ENCODE results near the gene PDS5B.

PDS5B gene

DNA sequence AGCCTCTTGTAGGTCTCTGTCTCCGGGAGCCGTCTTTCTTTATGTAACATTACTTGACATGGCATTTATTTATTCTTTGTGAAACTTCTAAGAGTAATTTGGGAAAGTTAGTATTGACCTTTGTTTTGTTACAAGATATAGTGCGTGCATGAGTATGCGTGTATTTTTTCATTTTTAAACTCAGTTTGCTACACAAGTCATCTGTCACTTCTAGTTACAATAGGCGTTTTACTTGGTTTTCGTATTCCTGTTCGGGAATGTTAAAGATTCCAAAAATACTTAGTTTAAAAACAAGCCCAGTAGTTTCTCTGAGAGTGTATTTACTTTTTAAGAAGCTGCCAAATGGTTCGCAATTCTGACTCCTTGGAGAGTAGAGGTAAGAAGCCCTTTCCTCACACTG lies 3.2 kb downstream of the PDS5B start:
- no peak for DNase-seq

DNA sequence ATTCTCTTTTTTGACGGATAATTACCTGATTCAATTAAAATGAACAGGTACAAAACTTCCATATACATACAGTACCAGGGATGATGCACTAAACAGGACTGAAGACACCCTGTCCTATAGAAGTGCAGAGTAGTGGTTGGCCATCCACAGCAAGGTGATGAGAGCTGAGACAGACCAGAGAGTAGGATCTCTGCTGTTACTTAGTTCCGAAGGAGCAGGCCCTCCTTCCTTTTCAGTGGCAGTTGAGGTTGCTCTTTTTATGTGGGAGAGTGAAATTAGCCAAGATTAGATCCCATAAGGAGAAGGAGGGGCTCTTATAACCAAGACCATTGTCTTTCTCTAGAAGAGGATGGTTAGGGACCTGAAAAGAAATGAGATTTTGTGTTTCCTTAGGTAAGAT lies 4.0 kb downstream of the PDS5B start:
- DNase-seq, result no peak

DNA sequence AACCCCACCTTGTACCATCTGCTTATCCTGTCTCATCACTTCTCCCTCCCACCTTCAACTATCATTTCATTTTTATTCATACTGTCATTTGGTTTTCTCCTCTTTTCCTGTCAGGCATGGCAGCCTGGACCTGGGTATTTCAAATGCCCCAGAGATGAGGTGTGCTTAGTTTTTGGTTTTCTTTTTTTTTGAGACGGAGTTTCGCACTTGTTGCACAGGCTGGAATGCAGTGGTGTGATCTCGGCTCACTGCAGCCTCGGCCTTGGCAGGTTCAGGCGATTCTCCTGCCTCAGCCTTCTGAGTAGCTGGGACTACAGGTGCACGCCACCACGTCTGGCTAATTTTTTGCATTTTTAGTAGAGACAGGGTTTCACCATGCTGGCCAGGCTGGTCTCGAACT lies 5.8 kb downstream of the PDS5B start:
- DNase-seq, result no peak

DNA sequence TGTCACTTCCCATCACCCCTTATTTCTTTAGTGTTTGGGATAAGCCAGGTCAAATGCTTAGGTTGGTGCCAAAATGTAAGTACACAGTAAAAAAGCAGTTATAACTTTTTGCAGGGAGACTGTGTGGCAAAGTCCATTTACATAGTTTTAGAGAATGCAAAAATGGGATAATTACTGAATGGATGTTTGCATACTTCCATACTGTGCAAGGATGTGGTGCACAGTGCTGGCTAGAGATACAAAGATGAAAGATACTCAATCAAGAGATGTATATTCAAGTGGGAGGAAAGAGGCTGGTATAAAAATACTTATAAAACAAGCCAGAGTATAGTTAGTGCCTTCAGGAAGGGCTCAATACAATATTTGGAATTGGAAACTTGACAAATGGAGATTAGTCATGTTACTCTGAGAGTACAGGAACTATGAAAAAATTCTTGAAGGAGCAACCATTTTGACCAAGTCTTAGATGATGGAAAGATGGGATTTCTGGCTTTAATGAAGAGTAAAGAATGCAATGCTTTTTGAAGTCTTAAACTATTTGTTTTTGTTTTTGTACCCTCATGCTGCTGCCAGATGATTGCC lies 8.0 kb downstream of the PDS5B start:
- no peak for DNase-seq

DNA sequence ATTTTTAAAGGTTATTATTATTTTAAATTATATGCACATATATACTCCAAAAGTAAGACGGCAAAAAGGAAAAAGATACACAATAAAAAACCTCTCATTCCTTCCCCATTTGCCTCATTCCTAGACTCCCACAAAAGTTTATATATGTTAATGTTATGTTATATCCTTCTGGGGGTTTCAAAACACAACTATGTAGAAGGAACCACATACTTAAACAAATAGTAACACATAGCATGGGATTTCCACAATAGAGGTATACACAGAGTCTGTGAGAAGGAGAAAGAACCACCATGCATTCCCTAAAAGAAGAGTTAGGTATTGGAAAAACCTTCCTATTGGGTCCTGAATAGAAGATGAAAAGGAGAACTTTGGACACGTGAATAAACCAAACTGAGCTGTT lies 9.1 kb downstream of the PDS5B start:
- no peak for DNase-seq

DNA sequence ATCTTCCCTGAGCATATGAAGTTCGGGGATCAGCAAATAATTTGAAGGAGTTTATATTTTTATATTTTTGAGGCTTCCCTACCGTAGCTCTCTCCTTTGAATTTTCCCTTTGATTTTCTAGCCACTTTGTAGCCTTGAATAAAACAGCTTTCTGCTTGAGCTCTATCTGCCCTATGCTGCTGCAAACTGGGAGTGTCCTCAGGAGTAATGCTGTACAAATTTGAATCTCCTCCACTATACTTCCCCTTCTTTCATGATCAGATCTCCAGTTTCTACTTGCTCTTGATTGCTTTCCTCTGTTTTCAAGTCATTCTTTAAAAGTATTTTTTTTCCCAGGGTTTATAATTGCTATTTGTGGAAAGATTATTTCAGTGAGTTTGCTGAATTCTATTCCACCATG lies 14.6 kb downstream of the PDS5B start:
- DNase-seq, result no peak

DNA sequence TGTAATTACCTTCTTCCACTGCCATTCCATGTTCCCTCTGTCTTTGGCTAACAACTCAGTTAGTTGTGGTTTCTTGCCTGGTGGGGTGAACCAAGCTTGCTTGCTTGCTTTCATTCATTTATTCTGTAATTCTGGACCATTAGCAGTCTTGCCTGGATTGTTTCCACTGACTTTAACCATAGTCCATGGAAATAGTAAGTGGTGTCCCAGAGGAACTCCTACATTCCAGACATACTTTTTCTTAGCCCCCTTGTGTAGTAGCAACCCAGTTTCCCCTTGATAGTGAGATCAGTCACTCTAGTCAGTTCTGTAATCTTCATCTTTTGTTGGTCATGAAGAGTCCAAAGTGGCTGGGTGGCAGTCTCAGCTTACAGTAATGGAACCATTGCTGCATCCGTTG lies 23.2 kb downstream of the PDS5B start:
- no peak for DNase-seq

DNA sequence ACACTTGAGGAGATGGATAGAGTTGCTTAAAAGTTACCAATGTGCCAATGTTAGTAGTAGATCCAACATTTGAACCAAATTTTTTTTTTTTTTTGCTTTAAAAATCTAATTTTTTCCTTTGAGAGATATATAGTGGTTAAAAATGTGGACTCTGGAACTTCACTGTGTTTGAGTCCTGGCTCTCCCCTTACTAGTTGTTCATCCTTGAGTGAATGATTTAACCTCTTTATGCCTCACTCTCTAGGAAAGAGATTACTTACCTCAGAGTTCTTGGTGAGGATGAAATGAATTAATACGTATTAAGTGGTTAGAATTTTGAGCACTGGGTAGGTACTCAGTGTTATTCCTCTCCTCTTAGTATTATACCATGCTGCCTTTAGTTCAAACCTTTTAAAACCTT lies 24.3 kb downstream of the PDS5B start:
- DNase-seq, result no peak

DNA sequence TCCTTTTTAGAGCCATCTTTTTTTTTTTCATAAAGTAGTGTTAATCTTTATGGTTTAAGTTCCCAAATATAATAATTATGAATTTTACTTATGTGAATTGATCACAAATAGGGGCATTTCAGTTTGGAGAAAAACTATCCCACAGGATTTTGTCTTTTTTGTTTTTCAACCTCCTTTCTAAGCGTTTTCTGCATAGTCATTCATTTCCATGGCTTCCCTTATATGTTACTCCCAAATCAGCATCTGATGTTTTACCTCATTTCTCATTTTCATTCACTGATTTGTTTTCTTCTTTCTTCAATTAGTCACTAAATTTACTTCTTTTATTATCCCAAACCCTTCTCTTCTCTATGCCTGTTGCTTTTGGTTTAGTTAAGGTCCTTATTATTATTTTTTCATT lies 24.7 kb downstream of the PDS5B start:
- DNase-seq, result no peak

DNA sequence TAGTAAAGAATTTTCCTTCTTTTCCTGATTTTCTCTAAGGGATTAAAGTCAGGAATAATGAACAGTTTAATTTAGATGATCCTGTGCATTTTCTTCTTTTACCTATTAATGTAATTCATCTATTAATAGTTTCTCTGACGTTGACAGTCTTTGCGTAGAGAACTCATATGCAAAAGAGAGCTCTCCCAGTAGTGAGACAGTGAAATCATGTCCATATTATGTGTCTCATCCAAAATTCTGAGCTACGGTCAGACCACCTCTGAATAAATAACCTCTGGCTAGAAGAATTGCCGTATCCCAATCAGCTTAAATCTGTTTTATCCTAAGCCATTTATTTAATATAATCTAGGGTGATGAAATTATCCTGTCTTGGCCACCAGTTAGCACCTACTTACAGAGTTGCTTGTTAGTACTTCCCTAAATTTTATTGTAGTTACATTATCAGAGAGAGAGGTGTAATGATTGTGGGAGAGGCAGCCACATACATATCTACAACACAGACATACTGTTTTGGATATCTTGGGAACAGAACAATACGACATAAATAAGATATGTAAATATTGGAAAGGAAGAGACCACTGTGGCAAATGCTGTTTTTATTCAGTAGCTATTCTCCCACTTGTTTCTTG lies 30.7 kb downstream of the PDS5B start:
- no peak for DNase-seq

DNA sequence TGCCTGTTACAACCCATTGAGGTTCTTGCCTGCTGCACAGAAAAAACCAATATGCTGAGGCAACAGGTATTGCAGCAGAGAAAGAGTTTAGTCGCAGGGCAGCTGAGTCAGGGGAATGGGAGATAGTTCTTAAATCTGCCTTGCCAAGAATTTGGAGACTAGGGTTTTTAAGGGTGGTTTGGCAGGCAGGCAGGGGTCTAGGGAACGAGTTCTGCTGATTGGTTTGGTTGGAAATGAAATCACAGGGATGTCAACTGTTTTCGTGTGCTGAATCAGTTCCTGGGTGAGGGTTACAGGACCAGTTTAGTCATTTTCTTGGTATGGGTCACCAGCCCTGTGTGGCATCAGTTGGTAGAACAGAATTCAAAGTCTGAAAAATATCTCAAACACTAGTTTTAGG lies 36.6 kb downstream of the PDS5B start:
- DNase-seq, result no peak

DNA sequence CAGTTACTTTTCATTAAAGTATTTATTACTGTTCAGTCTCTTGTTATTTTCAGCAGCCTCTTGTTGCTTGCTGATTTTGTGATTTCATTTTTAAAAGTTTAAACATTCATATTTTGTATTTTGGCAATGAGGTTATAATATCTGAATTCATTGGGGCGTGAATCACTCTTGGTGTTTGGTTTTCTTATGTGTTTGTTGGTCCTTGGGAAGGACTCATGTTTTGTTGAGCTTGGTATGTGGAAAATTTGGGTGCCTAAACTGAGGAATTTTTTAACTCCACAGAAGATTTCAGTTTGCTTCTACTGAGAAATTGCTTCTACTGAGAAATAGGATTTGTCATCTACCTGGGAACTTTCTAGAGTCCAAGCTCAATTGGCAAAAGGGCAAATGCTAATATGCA lies 38.2 kb downstream of the PDS5B start:
- DNase-seq, result no peak

DNA sequence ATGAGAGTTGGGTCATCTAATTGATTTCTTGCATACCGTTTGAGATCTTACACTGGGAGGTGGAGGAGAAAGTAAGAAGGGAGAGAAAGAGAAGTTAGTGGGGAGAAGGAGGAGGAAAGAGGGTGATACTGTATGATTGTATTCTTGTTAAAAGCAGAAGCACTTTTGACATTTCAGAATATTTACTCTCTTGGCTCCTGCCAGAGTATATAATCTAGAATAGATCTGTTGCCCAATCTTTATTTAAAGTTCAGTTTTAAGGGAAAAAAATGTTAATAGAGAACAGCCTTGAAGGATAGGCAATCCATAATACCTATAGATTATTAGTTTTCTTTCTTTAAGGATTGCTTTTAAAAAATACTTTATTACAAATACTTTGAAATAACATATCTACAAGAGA lies 41.5 kb downstream of the PDS5B start:
- DNase-seq, result no peak

DNA sequence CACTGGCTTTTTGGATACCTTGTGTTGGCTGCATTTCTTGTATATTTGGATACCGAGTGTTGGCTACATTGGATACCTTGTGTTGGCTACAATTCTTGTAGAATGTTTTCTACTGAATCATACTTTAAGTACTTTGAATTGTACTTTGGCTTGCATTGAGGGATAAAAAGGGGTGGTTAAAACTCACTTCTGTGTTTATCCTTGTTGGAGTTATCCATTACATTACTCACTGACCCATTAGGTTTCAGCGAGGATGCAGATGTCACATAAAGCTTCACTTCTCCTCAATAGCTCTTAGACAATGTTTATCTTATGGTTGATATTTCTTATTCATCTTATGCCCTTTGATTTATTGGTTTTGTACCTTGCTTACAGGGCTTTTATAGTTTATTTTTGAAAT lies 43.1 kb downstream of the PDS5B start:
- no peak for DNase-seq

DNA sequence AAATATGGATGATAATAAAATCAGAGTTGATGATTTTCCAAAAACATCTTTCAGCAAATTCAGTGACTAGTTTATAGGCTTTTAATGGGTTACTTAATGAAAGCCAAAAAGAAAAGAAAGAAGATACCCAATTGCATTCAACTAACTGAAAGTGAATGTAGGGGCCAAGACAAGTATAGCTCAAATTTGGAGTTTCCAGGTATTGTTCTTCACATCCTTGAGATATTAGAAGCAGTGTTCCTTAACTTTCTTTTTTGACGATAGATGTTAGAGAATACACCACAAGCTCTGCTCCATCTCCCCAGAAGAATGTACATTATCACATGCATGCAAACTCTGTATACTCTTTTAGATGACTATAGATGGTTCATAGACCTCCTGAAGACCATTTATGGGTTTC lies 43.6 kb downstream of the PDS5B start:
- DNase-seq, result no peak

DNA sequence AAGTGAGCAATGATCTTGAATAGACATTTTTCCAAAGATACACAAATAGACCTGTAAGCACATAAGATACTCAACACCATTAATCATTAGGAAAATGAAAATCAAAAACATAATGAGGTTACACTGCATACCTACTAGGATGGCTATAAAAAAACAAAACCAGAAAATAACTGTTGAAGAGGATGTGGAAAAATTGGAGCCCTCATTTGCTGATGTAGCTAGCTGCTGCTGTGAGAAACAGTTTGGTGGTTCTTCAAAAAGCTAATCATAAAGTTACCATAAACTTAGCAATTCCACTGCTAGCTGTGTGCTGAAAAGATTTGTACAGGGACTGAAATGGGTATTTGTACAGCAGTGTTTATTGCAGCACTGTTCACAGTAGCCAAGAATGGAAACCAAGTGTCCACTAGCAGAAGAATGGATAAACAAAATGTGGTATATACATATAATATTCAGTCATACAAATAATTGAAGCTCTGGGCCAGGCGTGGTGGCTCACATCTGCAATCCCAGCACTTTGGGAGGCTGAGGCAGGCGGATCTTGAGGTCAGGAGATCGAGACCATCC lies 46.2 kb downstream of the PDS5B start:
- DNase-seq, result no peak

DNA sequence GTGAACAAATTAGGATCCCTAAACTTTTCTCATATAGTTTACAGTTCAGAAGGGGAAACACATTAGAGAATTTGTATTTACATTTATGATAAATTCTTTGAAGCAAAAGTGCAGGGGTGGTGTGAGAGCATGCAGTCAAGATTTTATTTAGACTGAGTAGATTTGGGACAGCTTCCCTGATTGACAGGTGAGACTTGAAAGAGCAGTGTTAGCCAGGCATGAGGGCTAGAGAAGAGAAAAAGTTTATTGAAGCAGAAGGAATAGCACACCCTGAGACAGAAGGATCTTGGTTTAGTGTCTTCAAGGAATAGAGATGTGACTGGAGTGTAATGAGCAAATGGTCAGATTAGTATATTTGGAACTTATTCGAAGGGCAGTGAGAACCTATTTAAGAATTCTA lies 50.5 kb downstream of the PDS5B start:
- DNase-seq, result no peak

DNA sequence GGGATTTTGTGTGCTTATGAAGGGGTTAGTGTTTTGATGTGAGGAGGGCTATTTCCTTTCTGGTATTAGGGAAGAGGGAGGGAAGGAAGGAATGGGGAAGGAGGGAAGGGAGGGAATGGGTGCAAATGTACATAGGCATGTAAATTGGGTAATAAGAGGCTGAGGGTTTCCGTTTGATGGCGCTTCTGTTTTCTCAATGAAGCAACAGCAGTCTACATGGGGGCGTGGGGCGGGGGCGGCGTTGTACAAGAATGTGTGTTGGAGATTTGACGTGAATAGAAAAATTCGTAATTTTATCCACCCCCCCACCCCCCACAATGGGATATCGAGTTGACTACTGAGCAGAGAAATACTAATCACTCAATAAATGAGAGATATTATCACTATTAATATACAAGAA lies 52.5 kb downstream of the PDS5B start:
- DNase-seq, result no peak

DNA sequence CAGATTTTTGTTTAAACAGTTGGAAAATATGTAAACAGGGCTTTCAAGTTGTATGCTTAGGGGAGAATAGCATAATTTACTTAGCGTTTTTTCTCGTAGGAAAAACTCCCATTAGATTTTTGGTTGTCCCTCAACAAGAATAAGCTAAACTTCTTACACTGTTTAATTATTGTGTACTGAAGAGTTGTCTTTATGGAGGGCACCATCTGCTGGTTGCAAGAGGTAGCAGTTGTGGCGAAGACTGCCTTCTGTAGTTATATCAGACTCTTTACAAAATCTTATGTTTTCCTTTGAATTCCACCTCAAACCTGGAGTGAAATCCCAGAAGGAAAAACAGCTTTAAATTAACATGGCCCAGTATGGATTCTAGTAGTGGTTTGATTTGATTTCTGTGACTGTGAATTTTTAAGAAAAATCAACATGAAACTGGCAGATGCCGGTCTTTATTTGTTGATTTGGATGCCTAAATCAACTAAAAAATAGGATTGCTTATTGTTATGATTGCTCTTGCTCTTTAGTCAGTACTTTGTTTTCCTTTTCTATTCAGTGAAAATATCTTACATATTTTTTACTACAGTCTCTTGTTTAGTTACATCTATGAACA lies 53.4 kb downstream of the PDS5B start:
- peak; percentile 25 to 31 for DNase-seq

DNA sequence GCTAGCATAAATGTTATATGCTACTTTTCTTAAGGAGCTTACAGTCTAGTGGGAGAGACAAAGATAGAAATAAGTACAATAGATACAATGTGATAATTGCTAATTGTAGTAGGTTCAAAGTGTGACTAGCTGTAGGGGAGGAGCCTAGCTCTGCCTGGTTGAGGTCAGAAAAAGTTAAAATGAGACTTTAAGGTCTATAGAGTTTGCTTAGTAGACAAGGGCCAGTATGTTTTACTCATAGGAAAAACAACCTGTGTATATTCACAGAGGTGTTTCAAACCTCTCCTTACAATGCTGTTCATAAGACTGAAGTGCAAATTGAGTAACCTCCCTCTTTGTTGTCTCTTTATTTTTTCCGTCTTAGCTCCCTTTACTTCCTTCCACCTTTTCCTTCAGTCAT lies 56.1 kb downstream of the PDS5B start:
- DNase-seq, result no peak

DNA sequence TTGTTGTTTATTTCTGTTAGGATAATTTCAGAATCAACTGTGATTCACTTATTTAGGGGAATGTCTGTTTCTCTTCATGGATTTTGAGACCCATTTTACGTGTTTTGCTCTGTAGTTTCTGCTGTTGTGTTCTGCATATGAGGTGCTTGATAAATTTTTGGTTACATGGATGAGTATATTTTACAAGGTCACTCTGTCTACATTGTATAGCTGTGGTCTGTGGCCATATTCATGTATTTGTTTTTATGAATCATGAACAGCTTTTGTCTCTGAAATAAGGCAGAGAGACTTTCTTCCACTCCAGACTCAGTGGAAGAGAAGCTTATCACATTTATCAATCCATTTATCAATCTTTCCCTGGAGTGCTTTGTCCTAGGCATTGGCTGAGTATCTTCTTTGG lies 56.6 kb downstream of the PDS5B start:
- DNase-seq, result no peak

DNA sequence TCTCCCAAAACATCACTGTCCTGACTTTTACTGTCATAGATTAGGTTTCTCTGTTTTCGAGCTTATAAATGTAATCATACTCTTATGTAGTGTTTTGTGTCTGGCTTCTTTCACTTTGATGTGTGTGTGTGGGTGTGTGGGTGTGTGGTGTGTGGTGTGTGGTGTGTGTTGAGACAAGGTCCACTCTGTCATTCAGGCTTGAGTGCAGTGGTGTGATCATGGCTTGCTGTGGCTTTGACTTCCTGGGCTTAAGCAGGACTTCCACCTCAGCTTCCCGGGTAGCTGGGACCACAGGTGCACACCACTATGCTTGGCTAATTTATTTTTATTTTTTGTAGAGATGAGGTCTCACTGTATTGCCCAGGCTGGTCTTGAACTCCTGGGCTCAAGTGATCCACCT lies 59.6 kb downstream of the PDS5B start:
- DNase-seq, result no peak

DNA sequence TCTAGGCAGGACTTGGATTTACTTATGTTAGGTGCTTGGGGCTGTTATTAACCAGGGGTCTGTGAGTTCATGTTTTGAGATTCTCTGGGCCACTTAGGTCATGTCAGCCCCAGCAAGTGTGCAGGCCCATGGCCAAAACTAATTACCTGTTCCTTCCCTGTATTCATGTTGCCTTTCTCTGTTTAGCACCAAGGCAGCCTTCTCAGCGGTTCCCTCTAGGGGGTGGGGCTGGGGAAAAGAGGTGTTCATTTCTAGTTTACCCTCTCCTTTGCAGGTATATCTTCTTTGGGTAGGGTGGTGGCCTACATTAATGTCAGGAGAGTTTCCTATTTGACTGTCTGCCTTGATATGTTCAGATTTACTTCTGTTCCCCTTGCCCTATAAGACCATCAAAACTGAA lies 61.7 kb downstream of the PDS5B start:
- no peak for DNase-seq

DNA sequence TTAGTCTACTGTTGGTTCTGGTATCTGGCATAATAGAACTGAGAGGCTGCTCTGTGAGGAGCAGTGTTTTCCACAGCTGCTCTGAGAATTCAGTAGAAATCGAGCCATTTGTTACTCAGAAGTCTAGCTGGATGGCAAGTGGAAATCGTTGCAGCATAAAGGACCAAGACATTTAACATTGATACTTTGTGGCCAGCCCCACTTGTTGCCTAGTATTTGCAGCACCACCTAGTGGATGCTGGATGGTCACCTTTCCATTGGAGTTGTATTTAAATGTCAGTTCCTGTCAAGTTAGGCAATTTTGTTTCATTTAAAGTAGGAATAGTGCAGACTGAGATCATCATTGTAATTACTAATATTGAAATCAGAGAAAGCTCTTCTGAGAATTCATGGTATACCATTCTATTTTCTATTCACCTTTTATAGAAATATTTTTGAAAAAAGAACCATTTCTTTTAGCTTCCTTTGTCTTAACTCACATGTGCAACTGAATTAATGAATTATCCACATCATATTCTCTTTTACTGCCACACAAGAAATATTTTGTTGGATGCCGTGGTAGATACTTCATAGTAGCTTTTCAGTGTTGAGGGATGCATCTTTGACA lies 64.6 kb downstream of the PDS5B start:
- peak; percentile 24 to 72 for DNase-seq

Measured in SHP77 (cell line).